VCaP (cell line): ENCODE data around the gene CCDC127.

Experiments
- H3K27ac ChIP-seq: fragments of 450-650 bp; 2 replicates; pipeline ENCODE4 v1.5.1; 2017
- TF ChIP-seq, protein P1 (sequence below): fragments of 450-650 bp; conservative IDR thresholded peaks from 2 replicates; pipeline ENCODE4 v1.5.1; 2017; ENCODE audit warnings: mild to moderate bottlenecking, moderate library complexity

The CCDC127 gene

GRCh38 chr5:147751-148150 is 70.2 kb downstream of the CCDC127 start:
- TF ChIP-seq, protein P1, sequence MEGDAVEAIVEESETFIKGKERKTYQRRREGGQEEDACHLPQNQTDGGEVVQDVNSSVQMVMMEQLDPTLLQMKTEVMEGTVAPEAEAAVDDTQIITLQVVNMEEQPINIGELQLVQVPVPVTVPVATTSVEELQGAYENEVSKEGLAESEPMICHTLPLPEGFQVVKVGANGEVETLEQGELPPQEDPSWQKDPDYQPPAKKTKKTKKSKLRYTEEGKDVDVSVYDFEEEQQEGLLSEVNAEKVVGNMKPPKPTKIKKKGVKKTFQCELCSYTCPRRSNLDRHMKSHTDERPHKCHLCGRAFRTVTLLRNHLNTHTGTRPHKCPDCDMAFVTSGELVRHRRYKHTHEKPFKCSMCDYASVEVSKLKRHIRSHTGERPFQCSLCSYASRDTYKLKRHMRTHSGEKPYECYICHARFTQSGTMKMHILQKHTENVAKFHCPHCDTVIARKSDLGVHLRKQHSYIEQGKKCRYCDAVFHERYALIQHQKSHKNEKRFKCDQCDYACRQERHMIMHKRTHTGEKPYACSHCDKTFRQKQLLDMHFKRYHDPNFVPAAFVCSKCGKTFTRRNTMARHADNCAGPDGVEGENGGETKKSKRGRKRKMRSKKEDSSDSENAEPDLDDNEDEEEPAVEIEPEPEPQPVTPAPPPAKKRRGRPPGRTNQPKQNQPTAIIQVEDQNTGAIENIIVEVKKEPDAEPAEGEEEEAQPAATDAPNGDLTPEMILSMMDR, result no peak
- H3K27ac ChIP-seq, result no peak overlapping the region
